Measurements from ENCODE around the gene SEL1L3.

GRCh38 chr4:25837107-25837506 lies 25.7 kb downstream of the SEL1L3 start:
- TF ChIP-seq CTCF (CRISPR knock-in tag; IDR thresholded peaks at IDR 0.05) (no peak), WIZ (CRISPR knock-in tag; IDR thresholded peaks at IDR 0.05) (no peak), ZNF121 (CRISPR knock-in tag; IDR thresholded peaks at IDR 0.05) (no peak), HDAC1 (CRISPR knock-in tag; IDR thresholded peaks at IDR 0.05) (no peak), NAIF1 (CRISPR knock-in tag; IDR thresholded peaks at IDR 0.05; ENCODE audit: borderline replicate concordance) (no peak), UBTF (CRISPR knock-in tag; IDR thresholded peaks at IDR 0.05) (no peak), YY1 (IDR thresholded peaks at IDR 0.05; ENCODE audit: insufficient read depth, insufficient replicate concordance, low read depth, low read length) (no peak), FOSL2 (CRISPR knock-in tag; IDR thresholded peaks at IDR 0.05) (no peak)

Measured in HepG2 (cell line).